Spinal cord (tissue), 10 donors: ENCODE measurements around the gene EBP. TPM values are rescaled to one million over a fixed set of nuclear protein-coding genes. Genes with fewer than 3 reads are reported as not detected.

Experiments
- DNase-seq, 6 donors: peaks; one replicate each; pipeline versions ENCODE4 v3.0.0 to v3.0.0-alpha.2; 2013 to 2015; ENCODE audit warnings: low spot score in 6 of 6, low read depth in 4 of 6
- H3K27ac ChIP-seq: one replicate; pipeline ENCODE4 v1.5.1; 2013; ENCODE audit warnings: low read depth, low read length, control low read depth
- H3K27me3 ChIP-seq: one replicate; pipeline ENCODE4 v1.6.1; 2013; ENCODE audit warnings: low read length; ENCODE audit not compliant: control insufficient read depth, insufficient read depth
- H3K36me3 ChIP-seq: one replicate; pipeline ENCODE4 v1.6.1; 2013; ENCODE audit warnings: low read length; ENCODE audit not compliant: control insufficient read depth, insufficient read depth
- H3K4me1 ChIP-seq: one replicate; pipeline ENCODE4 v1.6.1; 2013; ENCODE audit warnings: low read length; ENCODE audit not compliant: control insufficient read depth, insufficient read depth
- H3K4me3 ChIP-seq: one replicate; pipeline ENCODE4 v1.5.1; 2013; ENCODE audit warnings: low read depth, low read length, control low read depth
- H3K9me3 ChIP-seq: one replicate; pipeline ENCODE4 v1.6.1; 2013; ENCODE audit warnings: low read length; ENCODE audit not compliant: control insufficient read depth, insufficient read depth
- WGBS: methylation state at CpG from one replicate; pipeline ENCODE4 v1.1.5; 2013; ENCODE audit warnings: missing lambda C conversion rate; ENCODE audit not compliant: insufficient coverage; 5-methylcytosine and 5-hydroxymethylcytosine counted together
- polyA plus RNA-seq, 2 donors: library from polyadenylated mRNA; unstranded; fragments of 120-200 nt; gene quantifications; one replicate each; pipeline ENCODE4 v1.2.1, GENCODE V29; 2013; ENCODE audit not compliant: insufficient read length in 2 of 2
- total RNA-seq, 2 donors: library from RNA; depleted of rRNA in 1 of 2; stranded (reverse); fragments of 120-200 nt in 1 of 2; fragments of >200 nt in 1 of 2; gene quantifications; one replicate each; pipeline versions ENCODE4 v1.2.3 to v1.2.4, GENCODE V29; 2013 to 2014
- donor health status: healthy.

EBP gene
- total and polyA plus RNA-seq, 4 donors, result 32.5 to 62.9 (median 60.4) TPM

- WGBS, result 69% methylated on average over 6 of the region's 8 CpGs
Observed at GRCh38 chrX:48490661-48491060, 30.9 kb upstream of the EBP start.

GRCh38 chrX:48491809-48492208, 29.8 kb upstream of the EBP start:
- Histone ChIP-seq H3K27ac (no peak overlapping the region), H3K36me3 (no peaks in the 10 kb centered on the region), H3K4me3 (no peak overlapping the region), H3K4me1 (peaks cover 11% of the 10 kb centered on the region), H3K27me3 (no peaks in the 10 kb centered on the region), H3K9me3 (no peaks in the 10 kb centered on the region)
- no peak for DNase-seq
- 87% methylated on average over 9 of the region's 9 CpGs for WGBS

More at GRCh38 chrX:48490661-48491060, 30.9 kb upstream of the EBP start:
- no peak for DNase-seq
- Histone ChIP-seq H3K9me3 (no peaks in the 10 kb centered on the region), H3K4me1 (peaks cover 11% of the 10 kb centered on the region), H3K27ac (no peak overlapping the region), H3K36me3 (no peaks in the 10 kb centered on the region), H3K4me3 (no peak overlapping the region), H3K27me3 (no peaks in the 10 kb centered on the region)

GRCh38 chrX:48492293-48492910, 29.2 kb upstream of the EBP start:
- H3K4me1 ChIP-seq, result peaks cover 11% of the 10 kb centered on the region
- H3K4me3 ChIP-seq, result no peak overlapping the region
- no peaks in the 10 kb centered on the region for H3K9me3 ChIP-seq
- no peak for DNase-seq
- H3K36me3 ChIP-seq, result no peaks in the 10 kb centered on the region
- no peaks in the 10 kb centered on the region for H3K27me3 ChIP-seq
- H3K27ac ChIP-seq, result no peak overlapping the region
- 73% methylated on average over 6 of the region's 7 CpGs for WGBS

GRCh38 chrX:48493890-48494364, 27.7 kb upstream of the EBP start:
- 34% methylated on average over 10 of the region's 10 CpGs for WGBS
- Histone ChIP-seq H3K36me3 (no peaks in the 10 kb centered on the region), H3K4me1 (peaks cover 11% of the 10 kb centered on the region), H3K27ac (no peak overlapping the region), H3K9me3 (no peaks in the 10 kb centered on the region), H3K27me3 (no peaks in the 10 kb centered on the region), H3K4me3 (no peak overlapping the region)
- peak in 4 of 6 donors; percentile 18 to 76 (median 56) for DNase-seq

GRCh38 chrX:48496660-48497059, 24.9 kb upstream of the EBP start:
- no peaks in the 10 kb centered on the region for H3K9me3 ChIP-seq
- no peak for DNase-seq
- no peaks in the 10 kb centered on the region for H3K36me3 ChIP-seq
- no peak overlapping the region for H3K4me3 ChIP-seq
- WGBS, result 47% methylated on average over 3 of the region's 4 CpGs
- peaks cover 11% of the 10 kb centered on the region for H3K4me1 ChIP-seq
- no peak overlapping the region for H3K27ac ChIP-seq
- H3K27me3 ChIP-seq, result no peaks in the 10 kb centered on the region

GRCh38 chrX:48497871-48498270, 23.7 kb upstream of the EBP start:
- Histone ChIP-seq H3K36me3 (no peaks in the 10 kb centered on the region), H3K4me3 (no peak overlapping the region), H3K9me3 (no peaks in the 10 kb centered on the region), H3K27me3 (no peaks in the 10 kb centered on the region), H3K4me1 (peaks cover 11% of the 10 kb centered on the region), H3K27ac (no peak overlapping the region)
- no peak for DNase-seq
- WGBS, result 35% methylated on average over 2 of the region's 5 CpGs

GRCh38 chrX:48498374-48498809, 23.2 kb upstream of the EBP start:
- WGBS, result 70% methylated on average over 5 of the region's 6 CpGs
- DNase-seq, result no peak
- H3K4me3 ChIP-seq, result no peak overlapping the region
- no peaks in the 10 kb centered on the region for H3K36me3 ChIP-seq
- no peaks in the 10 kb centered on the region for H3K27me3 ChIP-seq
- no peak overlapping the region for H3K27ac ChIP-seq
- no peaks in the 10 kb centered on the region for H3K9me3 ChIP-seq
- H3K4me1 ChIP-seq, result peaks cover 8% of the 10 kb centered on the region

- H3K4me3 ChIP-seq, result no peak overlapping the region
- no peak overlapping the region for H3K27ac ChIP-seq
- H3K27me3 ChIP-seq, result no peaks in the 10 kb centered on the region
- no peaks in the 10 kb centered on the region for H3K9me3 ChIP-seq
- no peaks in the 10 kb centered on the region for H3K36me3 ChIP-seq
- DNase-seq, result no peak
- peaks cover 6% of the 10 kb centered on the region for H3K4me1 ChIP-seq
- WGBS, result 66% methylated on average over 4 of the region's 7 CpGs
Observed at GRCh38 chrX:48504261-48504660, 17.3 kb upstream of the EBP start.

- H3K27me3 ChIP-seq, result no peaks in the 10 kb centered on the region
- H3K4me1 ChIP-seq, result peaks cover 14% of the 10 kb centered on the region
- WGBS, result 75% methylated on average over 2 of the region's 5 CpGs
- no peaks in the 10 kb centered on the region for H3K9me3 ChIP-seq
- H3K27ac ChIP-seq, result no peak overlapping the region
- DNase-seq, result no peak
- no peaks in the 10 kb centered on the region for H3K36me3 ChIP-seq
- H3K4me3 ChIP-seq, result no peak overlapping the region
Observed at GRCh38 chrX:48505481-48505880, 16.1 kb upstream of the EBP start.

- Histone ChIP-seq H3K36me3 (peaks cover 9% of the 10 kb centered on the region), H3K9me3 (no peaks in the 10 kb centered on the region), H3K4me1 (peaks cover 14% of the 10 kb centered on the region), H3K27ac (no peak overlapping the region), H3K27me3 (no peaks in the 10 kb centered on the region), H3K4me3 (no peak overlapping the region)
- no peak for DNase-seq
- 62% methylated on average over 3 of the region's 5 CpGs for WGBS
Observed at GRCh38 chrX:48507246-48507645, 14.4 kb upstream of the EBP start.
